Fibroblast of skin of right biceps (primary cell): ENCODE measurements around the gene GSTO2.

Source experiments
- DNase-seq: peaks from one replicate; pipeline ENCODE4 v3.0.0-alpha.2; 2013

The GSTO2 gene

DNA sequence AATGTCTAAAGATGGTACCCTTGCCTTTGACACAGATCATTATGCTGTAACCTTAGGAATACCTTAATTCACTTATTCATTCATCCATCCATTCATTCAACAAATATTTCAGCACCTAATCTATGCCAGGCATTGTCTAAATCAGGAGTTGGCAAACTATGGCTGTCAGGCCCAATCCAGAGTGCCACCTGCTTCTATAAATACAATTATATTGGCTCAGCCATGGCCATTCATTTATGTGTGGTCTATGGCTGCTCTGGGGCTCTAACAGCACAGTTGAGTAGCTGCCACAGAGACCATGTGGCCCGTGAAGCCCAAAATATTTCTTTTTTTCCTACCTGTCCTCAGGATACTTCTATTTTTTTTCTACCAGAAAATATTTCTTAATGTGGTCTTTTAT, 75.2 kb downstream of the GSTO2 start:
- no peak for DNase-seq

DNA sequence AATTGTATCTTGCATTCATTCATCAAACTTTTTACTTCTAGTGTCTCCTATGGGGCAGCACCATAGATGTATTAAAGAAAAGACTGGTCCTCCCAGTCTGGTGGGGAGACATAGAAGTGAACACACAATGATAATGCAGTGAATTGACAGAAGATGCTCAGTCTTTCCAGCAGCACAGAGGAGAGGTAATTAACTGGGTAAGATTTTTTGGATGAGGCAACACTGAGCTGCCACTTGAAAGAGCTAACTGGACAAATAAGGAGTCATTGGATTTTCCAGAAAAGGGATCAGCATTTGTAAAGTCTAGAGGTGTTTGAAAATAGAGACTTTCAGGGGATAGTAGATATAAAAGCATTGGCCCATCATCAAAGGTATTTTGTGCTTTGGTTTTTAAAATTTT, 76.5 kb downstream of the GSTO2 start:
- no peak for DNase-seq

DNA sequence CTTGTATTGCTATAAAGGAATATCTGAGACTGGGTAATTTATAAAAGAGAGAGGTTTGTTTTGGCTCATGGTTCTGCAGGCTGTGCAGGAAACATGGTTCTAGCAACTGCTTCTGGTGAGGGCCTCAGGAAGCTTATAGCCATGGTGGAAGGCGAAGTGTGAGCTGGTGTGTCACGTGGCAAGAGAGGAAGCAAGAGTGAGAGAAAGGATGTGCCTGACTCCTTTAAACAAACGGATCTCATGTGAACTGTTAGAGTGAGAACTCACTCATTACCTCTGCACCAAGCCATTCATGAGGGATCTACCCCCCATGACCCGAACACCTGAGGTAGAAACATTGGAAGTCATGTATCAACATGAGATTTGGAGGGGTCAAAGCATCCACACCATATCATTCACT, 77.0 kb downstream of the GSTO2 start:
- no peak for DNase-seq

DNA sequence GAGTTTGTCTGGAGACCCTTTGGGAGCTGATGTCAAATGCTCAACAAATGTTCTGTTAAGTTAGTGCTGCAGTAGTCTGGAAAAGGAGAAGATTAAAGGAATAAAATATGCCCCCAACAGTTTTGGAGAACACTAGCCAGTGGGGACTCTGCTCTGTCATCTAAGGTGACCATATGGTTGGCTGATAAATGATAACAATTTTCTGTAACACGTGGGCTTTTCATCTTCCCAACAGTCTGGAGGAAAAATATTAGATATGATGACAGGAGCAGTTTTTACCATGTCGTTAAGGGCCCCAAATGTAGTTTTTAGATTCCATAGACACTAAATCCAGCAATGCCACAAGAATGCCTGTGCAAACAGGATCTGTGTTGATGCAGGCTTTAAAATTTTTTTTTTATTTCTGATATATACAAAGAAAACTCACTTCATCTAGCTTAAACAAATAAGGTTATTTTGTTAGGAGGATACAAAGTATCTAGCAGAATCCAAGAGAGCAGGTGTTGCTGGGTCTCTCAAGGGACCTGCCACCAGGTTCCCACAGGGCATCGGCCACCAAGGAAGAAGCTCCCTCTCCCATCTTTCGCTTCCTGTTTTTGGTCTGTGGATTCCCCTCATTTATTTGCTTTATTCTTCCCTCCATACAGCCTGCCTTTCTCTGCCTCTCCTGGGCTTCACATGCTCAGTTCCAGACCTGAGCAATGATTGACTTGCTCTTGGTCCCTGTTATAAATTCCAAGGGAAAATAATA, 78.5 kb downstream of the GSTO2 start:
- DNase-seq, result no peak

DNA sequence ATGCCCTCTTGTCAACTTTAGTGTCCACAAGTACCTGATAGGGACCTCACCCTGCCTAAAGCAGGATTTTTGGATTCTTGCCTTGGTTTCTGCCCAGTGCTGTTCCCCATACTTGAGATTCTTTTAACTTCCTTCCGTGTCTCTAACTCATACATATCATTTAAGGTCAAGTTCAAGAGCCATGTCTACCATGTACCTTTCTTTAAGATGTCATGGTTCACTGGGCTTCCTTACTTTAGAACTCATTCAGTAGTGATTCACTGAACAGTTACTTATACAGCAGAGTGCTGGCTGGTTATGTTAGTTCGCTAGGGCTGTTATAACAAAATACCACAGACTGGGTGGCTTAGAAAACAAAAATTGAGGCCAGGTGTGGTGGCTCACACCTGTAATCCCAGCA, 79.6 kb downstream of the GSTO2 start:
- DNase-seq, result no peak

DNA sequence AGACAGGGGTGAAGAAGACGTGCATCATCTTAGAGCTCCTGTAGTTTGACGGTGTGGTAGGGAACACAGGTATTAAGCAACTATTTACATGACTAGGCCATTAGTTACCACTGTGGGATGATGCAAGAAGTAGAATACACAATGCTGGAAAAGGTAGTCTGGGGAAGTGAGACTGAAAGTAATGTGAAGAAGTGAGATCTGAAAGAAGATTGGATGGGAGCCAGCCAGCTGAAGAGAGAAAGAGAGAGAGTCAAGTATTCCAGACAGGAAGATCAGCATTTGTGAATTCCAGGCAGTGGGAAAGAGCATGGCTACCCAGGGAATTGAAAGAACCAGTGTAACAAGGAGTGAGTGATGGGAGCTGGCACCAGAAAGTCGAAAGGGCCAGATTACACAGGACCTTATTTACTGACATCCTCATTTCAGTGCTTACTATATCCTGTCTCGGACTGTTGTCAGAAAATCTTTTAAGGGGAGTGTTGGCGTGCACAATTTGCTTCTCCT, 80.7 kb downstream of the GSTO2 start:
- DNase-seq, result peak; percentile 76

DNA sequence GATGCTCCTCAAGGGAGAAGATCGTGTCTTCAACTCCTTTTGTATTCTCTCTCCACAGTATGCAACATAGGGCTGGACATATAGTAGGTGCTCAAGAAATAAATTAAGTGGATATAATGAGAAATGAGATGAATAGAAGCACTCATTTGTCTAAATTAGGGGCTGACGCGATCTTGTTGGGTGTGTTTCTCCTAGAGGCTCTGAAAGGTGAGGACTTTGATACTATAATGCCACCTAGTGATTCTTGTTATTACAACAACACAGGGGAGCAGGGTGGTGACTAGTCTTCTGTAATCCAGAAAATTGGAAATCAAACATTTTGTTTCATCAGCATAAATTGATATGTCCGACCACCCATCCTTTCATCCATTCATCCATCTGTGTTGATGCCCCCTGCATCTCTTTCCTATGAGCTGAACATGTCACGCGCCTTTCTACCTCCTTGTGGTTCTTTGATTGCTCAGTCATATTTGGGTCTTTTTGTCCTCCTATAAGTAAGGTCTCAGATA, 81.2 kb downstream of the GSTO2 start:
- DNase-seq, result peak; percentile 73

DNA sequence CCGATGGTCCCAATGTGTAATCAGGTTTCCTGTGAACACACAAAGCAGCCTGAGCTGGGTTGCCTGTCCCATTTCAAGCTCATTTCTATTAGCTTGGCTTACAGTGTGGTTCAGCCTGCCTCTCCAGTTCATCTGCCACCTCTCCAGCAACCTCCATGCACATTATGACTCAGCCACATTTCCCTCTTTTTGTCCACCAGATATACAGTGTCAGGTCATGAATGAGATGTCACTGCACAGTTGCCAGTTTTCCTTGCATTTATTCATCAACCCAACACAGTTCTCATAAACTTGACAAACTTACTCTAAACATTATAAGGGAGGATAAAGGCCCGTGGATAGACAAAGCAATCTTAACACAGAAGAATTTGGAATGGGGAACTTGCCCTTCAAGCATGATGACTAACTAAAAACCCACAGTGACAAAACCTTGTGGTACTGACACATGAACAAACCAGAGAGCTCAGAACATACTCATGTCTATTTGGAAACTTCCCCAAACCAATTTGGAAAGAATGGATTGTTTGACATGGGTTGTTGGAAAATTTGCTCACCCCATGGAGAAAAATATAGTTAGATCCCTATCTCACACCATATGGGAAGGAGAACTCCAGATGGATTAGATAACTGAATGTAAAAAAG, 82.2 kb downstream of the GSTO2 start:
- peak; percentile 87 for DNase-seq

DNA sequence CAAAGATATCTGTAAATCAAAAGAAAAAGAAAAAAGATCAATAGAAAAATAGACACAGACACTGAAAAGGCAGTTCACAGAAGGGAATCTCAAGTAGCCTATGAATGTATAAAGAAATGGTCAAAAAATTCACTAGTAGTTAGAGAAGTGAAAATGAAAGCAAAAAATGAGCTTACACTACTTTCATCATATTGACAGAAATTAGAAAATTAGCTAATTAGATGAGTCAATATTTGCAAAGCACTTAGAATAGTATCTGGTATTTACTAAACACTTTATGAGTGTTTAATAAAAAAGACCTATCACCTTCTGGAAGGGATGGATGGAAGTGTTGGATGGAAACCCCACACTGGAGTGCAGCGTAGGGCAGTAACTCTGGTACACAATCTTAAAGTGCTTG, 82.9 kb downstream of the GSTO2 start:
- DNase-seq, result no peak

DNA sequence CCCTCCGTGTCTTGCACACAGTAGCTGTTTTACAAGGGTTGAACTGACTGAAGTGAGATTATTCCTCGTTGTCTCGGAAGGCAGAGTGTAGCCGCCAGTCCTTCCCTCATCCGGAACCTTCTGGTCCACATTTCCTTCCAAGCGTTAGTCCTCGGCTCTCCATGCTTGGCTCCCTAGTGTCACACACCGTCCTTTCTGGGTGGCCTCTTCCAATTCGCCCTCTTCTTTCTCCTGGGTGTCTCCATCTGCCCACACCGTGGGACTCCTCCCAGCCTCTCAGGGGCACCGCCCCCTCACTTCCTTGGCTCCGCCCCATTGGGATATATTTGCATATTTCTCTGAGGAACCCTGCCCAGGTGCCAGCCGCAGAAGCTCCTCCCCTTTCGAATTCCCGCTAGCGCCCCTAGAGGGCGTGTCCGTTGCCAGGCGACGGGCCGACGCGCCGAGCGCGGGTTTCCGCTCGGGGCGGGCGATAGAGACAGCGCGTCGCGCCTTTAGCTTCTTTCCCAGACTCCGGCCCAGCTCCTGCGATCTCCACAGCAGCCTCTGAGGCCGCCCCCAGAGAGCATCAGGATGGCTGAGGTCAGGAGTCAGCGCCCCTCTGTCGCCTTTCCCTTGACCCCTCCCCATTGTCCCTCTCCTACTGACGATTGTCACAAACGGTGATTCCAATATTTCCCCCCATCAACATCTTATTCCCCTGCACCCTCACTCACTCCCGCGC, 84.5 kb downstream of the GSTO2 start, which contains the start of gene CFAP58:
TSS of gene CFAP58 (plus strand) at position 509 of the 724 bp plus-strand sequence. CDS start at position 574, 65 bp downstream.
- DNase-seq, result peak; percentile 85
